Epidermal melanocyte (primary cell): ENCODE measurements around the gene ZFR.
"Not testable (repeated sequence)": the region's sequence is repeated elsewhere in the genome, so short reads cannot be mapped to it uniquely, and the experiment has no call there.

Experiments used
- DNase-seq: peaks from one replicate; pipeline ENCODE4 v3.0.0; 2011; ENCODE audit warnings: low spot score; ENCODE audit not compliant: insufficient read length

Gene ZFR

GRCh38 chr5:32413466-32414263, 30.9 kb downstream of the ZFR start:
- DNase-seq = no peak

DNA sequence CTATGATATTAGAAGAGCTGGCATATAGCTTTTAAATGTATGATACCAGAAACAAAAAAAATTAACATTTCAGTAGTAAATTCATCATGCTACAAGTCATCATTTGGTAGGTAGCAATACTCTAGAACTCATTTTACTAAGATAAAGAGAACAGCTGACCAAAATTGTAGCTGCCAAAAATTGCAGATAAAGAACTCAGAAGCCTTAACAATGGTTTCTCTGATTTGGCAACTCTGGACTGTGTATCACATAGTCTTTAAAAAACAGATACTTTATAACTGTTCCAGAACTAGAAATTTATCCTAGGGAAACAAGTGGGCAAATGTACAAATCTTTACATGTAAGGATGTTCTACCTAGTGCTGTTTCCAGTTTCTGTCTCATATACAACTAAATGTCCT, 33.9 kb downstream of the ZFR start:
- no peak for DNase-seq

GRCh38 chr5:32406650-32407049, 37.9 kb downstream of the ZFR start:
- DNase-seq = no peak

- DNase-seq = no peak
These were observed 39.0 kb downstream of the ZFR start for GRCh38 chr5:32405507-32405906.

DNA sequence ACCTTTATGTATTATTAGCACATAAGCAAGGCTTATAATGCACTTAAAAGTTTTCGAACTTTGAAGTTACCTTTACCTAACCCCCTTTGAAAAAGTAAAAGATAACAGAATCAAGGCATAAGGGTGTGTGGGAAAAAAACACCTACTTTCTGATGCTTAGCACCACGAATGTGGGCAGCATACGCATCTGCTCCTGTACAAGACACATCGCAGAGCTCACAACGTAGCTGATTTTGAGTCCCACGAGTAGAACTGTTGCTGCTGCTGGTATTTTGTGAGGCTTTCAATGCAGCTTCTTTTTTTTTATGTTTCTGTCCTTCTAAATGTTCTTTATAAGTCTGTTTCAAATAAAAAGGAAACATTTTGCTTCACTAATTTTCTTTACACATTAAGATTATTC, 40.8 kb downstream of the ZFR start:
- no peak for DNase-seq

GRCh38 chr5:32400401-32400800, 44.1 kb downstream of the ZFR start:
- DNase-seq = no peak

DNA sequence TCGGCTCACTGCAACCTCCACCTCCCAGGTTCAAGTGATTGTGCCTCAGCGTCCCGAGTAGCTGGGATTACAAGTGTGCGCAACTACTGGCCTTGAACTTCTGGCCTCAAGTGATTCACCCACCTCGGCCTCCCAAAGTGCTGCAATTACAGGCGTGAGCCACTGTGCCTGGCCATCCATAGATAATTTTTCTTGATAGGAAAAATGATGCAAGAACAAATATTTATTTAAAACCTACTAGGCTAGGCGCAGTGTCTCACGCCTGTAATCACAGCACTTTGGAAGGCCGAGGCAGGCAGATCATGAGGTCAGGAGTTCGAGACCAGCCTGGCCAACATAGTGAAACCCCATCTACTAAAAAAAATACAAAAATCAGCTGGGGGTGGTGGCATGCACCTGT, 45.8 kb downstream of the ZFR start:
- not testable (repeated sequence) for DNase-seq

DNA sequence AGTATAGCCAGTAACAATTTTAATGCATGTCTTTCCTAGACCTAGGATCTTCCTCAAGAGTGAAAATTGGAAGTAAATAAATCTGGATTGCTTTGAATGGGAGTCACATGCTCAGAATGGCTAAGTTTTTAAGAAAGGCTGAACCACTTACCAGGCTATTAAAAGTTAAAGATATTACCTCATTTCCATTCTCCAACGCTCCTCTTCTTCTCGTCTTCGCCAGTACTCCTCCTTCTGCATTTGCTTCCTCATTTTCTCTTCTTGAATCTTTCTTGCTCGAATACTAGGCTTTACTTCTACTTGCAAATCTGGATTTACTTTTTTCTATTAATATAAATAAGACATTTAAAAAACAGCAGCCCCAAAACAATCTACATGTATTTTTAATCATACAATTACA, 49.6 kb downstream of the ZFR start:
- DNase-seq = no peak

- DNase-seq = no peak
These were observed 52.5 kb downstream of the ZFR start for GRCh38 chr5:32392039-32392438.

GRCh38 chr5:32390819-32391591, 53.5 kb downstream of the ZFR start:
- DNase-seq = no peak

DNA sequence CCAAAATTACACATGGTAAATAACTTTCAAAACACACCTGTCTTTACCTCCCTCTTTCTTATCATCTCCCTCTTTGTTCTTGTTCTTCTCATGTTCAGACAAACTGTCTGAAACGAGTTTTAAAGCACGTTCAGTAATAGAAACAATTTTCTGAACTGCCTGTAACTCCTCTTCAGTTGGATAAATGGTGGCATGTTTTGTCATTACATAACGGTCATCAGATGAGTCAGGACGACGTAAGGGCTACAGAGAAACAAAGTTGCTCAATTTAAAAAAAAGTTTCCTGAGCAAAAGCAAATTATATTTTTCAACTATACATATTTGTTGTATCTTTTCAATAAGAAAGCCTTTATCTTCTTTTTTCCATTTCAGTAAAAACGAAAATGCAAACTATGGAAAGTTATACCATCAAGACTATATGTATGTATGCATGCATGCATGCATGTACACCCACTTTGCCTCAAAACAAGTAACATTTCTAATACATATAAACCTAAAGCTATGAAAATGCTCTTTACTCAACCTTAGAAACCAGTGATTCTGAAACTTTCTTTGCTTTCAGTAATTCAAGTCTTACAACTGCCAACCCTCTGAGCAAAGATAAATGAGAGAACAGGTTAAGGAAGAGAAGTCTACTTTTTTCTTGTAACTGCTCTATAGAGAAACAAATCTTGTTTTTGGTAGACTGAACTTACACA, 56.0 kb downstream of the ZFR start:
- DNase-seq = no peak

- DNase-seq = no peak
These were observed 56.7 kb downstream of the ZFR start for GRCh38 chr5:32387841-32388240.

- DNase-seq = no peak
These were observed 57.3 kb downstream of the ZFR start for GRCh38 chr5:32387211-32387610.

DNA sequence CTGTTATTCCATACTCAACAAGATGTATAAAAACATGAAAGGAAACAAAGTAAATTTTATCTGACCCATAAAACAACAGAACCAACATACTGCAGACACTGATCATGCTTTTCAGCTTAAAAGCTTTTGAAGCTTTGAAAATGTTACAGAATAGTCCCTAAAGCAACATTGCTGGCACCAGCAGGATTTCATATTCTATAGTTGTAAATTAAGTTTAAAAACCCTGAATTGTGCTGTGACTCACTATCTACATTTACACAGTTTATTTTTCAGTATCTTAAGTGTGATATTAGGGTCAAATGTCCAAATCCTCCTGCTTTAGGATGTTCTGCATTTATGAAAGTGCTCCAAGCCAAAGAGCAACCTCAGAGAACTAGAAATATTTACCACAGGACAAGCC, 59.9 kb downstream of the ZFR start:
- DNase-seq = no peak

DNA sequence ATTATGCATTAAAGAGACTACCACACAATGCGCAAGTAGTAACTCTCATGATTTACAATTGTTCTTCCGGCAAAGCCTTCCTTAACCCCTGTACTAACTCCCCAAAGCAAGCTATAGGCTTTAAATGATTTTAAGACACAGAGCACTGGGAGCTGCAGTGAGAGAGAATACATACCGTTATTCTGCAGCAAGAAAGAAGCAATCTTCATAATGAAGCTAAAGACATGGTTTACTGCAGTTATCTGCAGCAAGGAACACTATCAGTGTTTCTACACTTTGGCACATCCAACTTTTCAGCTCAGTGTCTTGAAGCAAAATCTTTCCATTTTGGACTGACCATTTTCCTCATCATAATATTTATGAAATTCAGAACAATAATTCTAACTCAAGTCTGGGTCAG, 61.0 kb downstream of the ZFR start:
- DNase-seq = no peak

DNA sequence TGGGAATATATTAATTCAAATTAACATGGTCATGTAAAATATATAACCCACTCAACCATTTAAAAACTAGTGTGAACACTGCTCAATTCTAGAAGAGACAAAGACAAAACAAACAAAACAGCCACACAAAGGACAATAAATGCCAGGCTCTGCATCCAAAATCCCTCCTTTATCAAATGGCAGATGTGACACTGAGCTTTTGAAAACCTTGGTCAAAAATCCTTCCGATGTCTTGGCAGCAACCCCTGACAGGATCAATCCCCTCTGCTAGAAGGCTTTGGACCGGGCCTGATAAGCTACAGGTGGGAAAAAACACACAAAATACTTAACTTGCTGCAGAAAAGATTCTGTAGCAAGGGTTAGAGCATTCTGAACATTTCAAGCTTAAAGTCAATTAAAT, 61.5 kb downstream of the ZFR start:
- DNase-seq = no peak

- DNase-seq = no peak
These were observed 65.1 kb downstream of the ZFR start for GRCh38 chr5:32379421-32379820.

- DNase-seq = no peak
These were observed 65.6 kb downstream of the ZFR start for GRCh38 chr5:32378966-32379365.

DNA sequence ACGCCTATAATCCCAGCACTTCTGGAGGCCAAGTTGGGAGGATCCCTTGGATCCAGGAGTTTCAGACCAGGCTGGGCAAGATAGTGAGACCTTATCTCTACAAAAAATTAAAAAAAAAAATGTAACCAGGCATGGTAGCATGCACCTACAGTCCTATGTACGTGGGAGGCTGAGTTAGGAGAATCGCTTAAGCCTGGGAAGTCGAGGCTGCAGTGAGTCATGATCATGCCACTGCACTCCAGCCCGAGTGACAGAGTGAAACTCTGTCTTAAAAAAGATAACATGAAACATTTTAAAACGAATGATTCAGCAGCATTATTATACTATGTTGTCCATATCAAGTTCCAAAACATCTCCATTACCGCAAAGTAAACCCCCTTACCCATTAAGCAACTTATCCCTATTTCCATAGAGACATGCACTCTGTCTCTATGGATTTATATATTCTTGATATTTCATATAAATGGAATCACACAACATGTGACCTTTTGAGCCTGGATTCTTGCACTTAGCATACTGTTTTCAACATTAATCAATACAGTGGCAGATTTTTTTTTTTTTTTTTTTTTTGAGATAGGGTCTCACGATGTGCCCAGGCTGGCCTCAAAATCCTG, 74.9 kb downstream of the ZFR start:
- DNase-seq = no peak

- no peak for DNase-seq
These were observed 75.5 kb downstream of the ZFR start for GRCh38 chr5:32369032-32369431.

DNA sequence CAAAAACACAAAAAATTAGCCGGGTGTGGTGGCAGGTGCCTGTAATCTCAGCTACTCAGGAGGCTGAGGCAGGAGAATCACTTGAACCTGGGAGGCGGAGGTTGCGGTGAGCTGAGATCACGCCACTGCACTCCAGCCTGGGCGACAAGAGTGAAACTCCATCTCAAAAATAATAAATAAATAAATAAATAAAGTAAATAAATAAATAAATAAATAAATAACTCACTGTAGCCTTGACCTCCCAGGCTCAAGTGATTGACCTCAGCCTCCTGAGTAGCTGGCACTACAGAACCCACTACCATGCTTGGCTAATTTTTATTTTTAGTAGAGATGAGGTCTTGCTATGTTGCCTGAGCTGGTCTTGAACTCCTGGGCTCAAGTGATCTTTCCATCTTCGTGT, 77.3 kb downstream of the ZFR start:
- not testable (repeated sequence) for DNase-seq

DNA sequence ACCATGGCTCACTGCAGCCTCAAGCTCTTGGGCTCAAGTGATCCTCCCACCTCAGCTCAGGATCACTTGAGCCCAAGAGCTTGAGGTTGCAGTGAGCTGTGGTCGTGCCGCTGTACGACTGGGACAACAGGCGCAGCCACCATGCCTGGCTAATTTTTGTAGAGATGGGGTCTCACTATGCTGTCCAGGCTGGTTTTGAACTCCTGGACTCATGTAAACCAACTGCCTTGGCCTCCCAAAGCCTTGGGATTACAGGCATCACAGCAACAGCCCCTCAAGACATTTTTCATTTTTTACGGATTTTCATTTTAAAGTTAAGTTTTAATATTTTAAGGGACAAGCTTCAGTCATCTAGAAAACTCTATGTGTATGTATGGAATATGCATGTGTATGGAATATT, 78.9 kb downstream of the ZFR start:
- no peak for DNase-seq
